ENCODE data around the gene EFNA3.
"Not testable (repeated sequence)": the region's sequence is repeated elsewhere in the genome, so short reads cannot be mapped to it uniquely, and the experiment has no call there.

EFNA3 gene

GRCh38 chr1:155117610-155118009, 39.0 kb downstream of the EFNA3 start:
- DNase-seq = no peak

GRCh38 chr1:155118090-155118489, 39.5 kb downstream of the EFNA3 start:
- DNase-seq = not testable (repeated sequence)

GRCh38 chr1:155120253-155120652, 41.6 kb downstream of the EFNA3 start:
- DNase-seq = no peak

GRCh38 chr1:155121249-155121648, 42.6 kb downstream of the EFNA3 start:
- no peak for DNase-seq

GRCh38 chr1:155122308-155122707, 43.7 kb downstream of the EFNA3 start:
- DNase-seq = no peak

- DNase-seq = no peak
These were observed 45.2 kb downstream of the EFNA3 start for GRCh38 chr1:155123801-155124200.

- DNase-seq = no peak
These were observed 46.1 kb downstream of the EFNA3 start for GRCh38 chr1:155124503-155125463.

GRCh38 chr1:155125511-155125945, 46.9 kb downstream of the EFNA3 start:
- no peak for DNase-seq

- no peak for DNase-seq
These were observed 47.4 kb downstream of the EFNA3 start for GRCh38 chr1:155125946-155126555.

GRCh38 chr1:155126556-155127104, 48.0 kb downstream of the EFNA3 start:
- DNase-seq = no peak

GRCh38 chr1:155127105-155127966, 48.7 kb downstream of the EFNA3 start, which contains the start of gene EFNA1:
TSS of gene EFNA1 (plus strand) at chr1:155127876. CDS start at chr1:155127978, 102 bp downstream.
- no peak for DNase-seq

- no peak for DNase-seq
These were observed 49.5 kb downstream of the EFNA3 start for GRCh38 chr1:155127967-155128754.

- DNase-seq = no peak
These were observed 50.3 kb downstream of the EFNA3 start for GRCh38 chr1:155128755-155129473.

GRCh38 chr1:155130272-155131006, 51.8 kb downstream of the EFNA3 start:
- no peak for DNase-seq

- DNase-seq = no peak
These were observed 52.6 kb downstream of the EFNA3 start for GRCh38 chr1:155131285-155131684.

GRCh38 chr1:155131856-155132255, 53.2 kb downstream of the EFNA3 start:
- DNase-seq = no peak

- DNase-seq = no peak
These were observed 55.2 kb downstream of the EFNA3 start for GRCh38 chr1:155133799-155134281.

GRCh38 chr1:155134322-155134721, 55.7 kb downstream of the EFNA3 start:
- DNase-seq = no peak

- DNase-seq = no peak
These were observed 56.3 kb downstream of the EFNA3 start for GRCh38 chr1:155134880-155135414.
